ENCODE results near the gene SLC6A9.

SLC6A9 gene

DNA sequence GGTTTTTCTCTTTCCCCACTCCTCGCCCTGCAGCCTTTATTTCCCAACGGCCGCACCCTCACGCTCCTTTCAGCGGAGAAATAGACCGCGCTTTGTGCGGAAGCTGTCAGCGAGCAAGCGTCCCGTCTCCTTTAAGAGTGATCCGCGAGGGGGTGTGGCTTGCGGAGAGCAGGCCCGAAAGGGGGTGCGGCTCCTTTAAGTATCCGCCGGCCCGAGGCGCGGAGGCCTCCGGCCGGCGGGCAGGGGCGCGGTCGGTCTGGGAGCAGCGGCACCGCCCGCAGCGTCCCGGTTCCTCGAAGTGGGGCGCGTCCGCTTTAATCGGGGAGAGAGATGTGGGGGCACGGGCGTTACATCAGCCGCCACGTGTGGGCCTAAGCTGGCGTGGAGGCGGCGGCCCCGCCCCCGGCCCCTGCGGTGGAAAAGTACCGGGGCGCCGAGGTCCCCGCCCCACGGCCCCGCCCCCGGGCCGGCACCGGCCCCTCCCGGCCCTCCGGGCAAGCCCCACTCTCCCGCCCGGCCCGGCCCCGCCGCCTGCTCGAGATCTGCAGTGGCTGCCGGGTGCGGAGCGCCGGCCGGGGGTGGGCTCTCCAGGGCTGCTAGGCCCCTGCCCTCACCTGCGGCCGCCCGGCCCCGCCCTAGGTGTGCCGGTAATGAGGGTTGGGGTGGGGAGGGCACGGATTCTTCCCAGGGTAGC lies 1.2 kb downstream of the SLC6A9 start:
- no peak for FAIRE-seq
- peak; percentile 69 for DNase-seq (ENCODE audit: low spot score)

DNA sequence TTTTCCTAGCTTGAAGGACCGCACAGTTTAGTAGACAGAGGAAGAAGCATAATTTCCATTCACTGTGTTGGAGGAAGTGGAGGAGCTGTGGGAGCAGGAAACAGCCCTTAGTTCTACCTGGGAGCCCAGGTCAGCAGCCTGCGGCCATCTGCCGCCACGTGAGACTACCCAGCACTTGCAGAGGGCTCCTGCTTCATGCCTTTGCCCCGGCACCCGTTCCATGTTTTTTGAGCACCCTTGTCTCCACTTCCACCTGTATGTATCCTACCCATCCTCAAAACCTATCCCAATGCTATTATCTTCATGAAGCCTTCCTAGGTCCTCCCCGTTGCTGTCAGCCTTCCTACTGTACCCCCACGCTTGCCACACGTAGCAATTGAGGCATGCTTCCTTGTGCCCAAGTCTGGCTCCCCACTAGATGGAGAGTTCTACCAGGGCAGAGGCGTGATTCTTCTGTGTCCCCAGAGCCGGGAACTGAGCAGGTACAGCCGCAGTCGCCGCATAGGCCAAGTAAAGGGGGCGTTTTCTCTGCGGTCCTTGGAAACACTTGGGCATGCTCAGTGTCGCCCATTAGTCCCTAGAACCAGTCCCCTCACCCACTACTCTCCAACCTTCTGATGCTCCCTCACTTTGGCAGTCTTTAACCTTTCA lies 1.9 kb downstream of the SLC6A9 start:
- DNase-seq (ENCODE audit: low spot score), result no peak
- no peak for FAIRE-seq

DNA sequence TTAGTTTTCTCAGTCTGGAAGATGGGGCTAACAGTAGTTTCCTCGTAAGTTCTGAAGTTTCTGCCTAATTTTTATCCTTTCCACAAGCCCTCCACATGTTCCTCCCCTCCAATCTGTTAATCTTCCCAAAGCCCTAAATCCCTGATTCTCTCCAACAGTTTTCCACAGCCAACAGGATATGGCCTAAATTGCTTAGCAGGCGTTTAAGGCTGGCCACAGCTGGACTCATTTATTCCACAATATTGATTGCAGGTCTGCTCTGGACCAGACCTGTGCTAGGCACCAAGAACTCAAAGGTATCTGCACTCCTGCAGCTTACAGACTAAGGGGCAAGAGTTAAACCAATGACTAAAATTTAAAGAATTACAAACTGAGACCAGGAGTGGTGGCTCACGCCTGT lies 3.9 kb downstream of the SLC6A9 start:
- DNase-seq (ENCODE audit: low spot score), result no peak
- FAIRE-seq, result no peak

DNA sequence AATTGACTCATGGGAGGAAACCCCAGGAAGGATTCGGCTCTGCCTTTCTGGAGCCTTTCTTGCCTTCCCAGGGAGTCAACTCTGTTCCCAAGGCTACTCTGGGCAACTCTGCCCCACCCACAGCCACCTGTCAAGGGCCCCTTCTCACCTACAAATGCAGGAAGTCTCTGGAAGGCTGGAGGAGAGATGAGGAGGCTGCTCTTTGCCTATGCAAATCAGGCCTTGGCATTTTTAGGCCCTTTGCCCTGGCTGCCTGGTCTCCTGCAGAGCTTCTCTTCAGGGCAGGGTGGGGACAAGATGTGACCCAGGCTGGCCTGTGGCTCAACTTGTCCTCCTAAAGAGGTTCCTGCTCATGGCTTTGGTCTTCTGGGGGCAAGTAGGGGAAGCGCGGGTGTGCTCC lies 5.4 kb downstream of the SLC6A9 start:
- DNase-seq (ENCODE audit: low spot score) (no peak), FAIRE-seq (no peak)

DNA sequence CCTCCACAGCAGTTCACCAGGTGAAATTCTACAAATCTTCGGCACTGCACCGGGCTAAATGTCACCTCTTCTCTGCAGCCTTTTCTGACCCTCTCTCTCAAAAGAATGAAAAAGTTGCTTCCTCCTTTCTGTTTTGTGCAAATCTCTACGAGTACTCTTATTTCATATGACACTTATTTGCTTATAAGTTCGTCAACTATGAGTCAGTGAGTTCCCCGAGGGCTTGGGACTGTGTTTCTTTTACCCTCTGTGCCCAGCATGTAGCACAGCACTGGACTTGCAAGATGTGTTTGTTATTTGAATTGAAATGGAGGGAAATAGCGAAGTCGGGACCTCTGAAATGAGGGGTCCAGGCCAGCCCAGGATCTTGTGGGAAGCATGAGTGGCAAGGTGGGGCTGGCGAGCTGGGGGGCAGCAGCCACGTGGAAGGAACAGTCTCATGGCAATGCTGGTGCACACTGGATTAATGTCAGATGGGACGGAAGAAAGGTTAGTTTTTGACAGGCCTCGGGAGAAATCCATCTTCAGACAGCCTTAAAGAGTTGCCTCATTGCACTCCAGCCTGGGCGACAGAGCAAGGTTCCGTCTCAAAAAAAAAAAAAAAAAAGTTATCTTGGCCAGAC lies 6.2 kb downstream of the SLC6A9 start:
- FAIRE-seq (no peak), DNase-seq (ENCODE audit: low spot score) (no peak)

DNA sequence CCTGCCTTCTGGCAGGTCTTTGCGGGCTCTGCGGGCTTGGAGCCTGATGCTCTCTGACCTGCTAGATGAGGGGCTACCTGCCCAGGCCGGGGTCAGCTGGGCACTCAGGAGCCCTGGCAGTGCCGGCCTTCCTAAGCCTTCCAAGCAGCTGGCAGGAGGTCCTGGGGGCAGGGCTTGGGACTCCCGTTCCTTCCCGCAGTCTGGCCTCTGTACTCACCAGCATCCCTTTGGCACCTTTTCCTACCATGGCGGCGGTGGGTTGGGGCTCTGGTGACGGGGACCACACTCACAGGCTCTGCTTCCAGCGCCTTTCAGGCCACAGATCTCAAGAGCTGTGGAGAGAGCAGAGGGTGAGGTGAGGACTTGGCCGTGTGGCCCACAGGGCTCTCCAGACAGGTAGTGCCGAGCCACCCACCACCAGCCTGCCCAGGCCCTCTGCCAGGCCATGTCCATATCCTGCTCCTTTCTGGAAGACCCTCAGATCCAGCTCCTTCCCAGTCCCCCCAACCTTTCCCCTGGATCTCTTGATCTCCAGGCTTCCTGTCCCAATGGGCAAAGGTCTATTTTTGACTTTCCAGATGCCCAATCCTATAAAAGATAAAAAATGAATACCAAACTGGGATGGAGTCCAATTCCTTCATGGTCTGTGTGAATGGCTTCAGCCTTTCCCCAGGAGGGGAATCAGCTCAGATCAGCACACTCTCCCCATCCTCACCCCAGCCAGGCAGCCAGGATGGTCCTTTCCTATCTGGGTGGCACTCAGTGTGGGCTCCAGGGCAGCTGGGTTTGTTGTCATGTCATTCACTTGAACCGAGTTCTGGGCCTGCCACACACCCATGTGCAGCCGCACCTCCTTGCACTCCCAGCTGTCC lies 7.0 kb downstream of the SLC6A9 start:
- no peak for FAIRE-seq
- no peak for DNase-seq (ENCODE audit: low spot score)

DNA sequence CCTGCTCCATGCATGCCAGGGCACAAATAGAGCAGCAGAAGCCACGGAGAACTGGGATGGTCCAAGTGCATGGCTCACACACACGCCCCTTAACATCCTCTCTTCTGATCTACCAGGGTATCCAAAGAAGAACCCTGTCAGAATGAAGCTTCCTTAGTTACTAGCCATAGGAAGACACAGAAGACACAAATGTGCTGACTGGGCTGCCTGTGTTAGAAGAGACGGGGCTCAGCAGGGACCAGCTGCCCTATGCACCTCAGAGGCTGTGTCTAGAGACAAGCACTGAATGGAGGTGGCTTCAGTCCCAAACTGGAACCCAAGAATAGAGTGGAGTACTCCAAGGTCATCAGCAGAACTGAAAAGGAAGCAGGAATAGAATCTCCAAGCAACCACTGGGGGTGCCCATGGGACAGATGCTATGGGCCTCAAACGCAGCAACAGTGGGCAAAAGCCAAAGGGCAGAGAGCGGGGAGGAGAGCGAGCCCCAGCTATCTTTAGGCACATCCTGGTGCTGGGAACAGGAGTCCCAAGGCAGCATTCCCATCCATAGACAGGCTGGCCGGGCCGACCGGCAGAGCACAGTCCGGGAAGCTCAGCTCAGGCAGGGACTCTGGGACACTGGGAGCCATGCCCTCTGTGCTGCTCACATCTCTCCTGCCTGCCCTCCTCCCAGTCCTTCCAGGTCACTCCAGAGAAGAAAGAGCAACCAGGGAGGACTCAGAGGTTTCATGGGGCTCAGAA lies 9.5 kb downstream of the SLC6A9 start:
- no peak for FAIRE-seq

DNA sequence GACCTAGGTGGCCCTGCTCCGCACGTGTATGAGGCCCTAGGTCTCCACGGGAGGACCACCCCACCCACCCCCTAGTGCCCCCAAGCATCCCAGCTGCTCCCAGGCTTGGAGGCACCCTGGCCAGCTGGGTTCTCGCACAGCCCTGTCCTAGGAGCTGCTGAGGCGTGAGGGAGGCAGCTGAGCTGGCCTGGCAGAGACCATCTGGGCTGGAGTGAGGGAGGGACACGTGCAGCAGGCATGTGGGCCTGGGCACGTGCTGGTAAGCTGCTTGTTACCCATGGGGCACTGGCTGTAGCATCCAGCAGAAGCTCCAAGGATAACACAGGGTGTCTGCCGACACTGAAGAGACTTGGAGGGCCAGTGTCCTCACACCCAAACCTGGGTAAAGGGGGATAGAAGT lies 10.1 kb downstream of the SLC6A9 start:
- FAIRE-seq (no peak), DNase-seq (ENCODE audit: low spot score) (no peak)

More for the DNA sequence above, 9.5 kb downstream of the SLC6A9 start:
- DNase-seq (ENCODE audit: low spot score), result no peak

DNA sequence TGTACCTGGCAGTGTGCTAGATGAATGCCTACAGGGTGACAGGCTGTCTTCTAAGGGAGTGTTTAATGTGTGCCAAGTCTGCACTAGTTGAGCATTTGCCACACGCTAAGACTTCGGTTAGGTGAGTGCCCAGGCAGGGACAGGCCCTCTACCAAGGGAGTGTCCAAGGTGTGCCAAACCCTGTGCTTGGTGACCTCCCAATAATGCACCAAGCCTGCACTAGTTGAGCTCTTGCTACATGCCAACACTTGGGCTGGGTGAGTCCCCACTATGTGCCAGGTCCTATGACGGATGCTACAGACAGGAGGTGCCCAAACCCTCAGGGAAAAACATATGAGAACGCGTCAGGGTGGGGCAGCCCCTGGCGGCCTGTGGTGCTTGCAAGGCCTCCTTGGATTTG lies 10.8 kb downstream of the SLC6A9 start:
- DNase-seq (ENCODE audit: low spot score) (no peak), FAIRE-seq (no peak)

DNA sequence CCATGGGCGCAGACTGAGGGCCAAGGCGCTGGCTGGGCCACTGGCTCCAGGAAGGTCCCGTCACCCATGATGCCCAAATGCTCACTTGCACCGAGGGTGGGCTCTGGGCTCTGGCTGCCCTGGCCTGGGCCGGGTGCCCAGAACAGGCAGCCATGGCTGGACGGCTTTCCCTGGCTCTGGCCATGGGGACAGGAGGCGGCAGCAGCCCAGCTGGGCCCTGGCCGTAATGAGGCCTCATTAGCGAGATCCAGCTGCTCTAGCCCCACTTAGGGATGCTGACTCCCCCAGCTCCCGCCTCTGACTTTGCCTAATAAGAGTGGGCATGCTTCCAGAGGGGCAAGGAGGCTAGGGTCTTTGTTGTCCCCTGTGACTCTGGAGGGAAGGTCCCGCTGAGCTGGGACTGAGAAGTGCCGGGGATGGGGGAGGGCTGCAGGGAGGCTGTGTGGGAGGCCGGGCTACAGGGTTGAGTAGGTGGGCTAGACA lies 11.8 kb downstream of the SLC6A9 start:
- FAIRE-seq (no peak), DNase-seq (ENCODE audit: low spot score) (no peak)

DNA sequence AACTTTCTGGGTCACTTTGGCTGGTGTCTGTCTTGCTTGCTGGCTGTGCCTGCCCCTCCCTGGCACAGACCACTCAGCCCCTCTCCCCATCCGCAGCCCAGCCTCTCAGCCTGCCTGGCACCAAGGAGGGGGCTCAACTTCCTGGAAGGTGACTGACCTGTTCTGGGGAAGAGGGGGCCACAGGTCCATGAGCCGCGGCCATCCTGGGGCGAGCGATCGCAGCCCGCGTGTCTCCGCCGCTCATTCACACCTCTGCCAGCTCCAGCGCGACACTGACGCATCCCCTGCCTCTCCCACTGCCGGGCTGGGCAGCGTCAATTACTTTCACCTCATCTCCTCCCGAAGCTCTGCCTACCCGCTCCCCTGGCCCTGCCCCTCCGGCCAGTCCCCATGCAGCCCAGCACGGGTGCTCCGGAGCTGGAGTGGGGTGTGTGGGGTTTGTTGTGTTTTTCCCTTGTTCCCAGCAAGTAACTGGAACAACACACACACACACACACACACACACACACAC lies 14.3 kb downstream of the SLC6A9 start:
- DNase-seq (ENCODE audit: low spot score) (no peak), FAIRE-seq (no peak)

DNA sequence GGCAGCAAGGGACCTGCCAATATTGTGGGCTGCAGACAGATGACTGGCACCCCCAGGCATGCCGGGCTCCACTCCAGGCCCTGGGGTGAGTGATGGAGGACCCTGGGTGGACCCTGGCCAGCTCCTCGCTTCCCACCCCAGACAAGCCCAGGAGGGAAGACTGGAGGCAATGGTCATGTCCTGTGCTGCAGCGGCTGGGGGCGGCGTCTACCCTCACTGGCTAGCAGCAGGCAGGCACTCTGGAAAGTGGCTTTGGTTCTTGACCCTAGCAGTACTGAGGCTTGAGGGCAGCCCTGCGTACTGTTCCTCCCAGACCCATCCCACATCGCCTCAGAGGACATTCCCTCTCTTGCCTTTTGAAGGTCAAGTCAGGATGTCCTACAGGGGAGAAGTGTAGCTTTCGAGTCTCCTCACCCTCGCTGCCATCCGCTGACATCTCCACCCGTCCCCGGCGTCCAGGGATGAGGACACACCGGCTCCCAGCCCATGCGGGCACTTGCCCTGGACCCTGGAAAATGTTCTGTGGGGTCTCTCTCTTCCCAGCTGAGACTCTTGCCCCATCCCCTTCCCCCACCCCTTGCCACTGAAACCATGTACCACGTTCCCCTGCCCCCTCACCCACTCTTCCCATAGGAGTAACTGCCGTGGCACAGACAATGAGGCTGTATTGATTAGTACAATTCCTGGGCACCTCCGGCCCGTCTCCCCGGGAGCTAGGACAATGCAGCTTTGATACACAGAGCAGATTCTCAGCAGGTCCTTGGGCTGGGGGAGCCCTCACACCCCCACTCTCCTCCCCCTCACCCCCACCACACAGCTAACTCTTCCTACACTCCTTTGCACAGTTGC lies 15.0 kb downstream of the SLC6A9 start:
- FAIRE-seq, result no peak
- no peak for DNase-seq (ENCODE audit: low spot score)

DNA sequence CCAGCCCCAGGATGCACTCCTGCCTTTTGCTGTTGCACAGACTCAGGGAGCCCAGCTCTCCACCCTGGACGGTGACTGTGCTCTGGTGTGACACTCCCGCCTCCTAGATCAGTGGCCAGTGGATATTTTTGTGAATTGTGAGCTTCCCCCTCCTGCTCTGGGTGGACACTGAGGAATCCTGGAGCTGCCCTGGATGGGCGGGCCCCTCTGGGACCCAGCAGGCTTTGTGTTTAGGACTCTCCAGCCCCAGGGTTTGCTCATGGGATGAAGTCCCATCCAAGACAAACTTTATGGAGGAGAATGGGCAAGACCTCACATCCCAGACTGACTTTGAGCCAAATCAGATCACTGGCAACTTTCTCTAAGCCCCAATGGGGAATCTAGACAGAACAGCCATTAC lies 16.1 kb downstream of the SLC6A9 start:
- FAIRE-seq (no peak), DNase-seq (ENCODE audit: low spot score) (no peak)

DNA sequence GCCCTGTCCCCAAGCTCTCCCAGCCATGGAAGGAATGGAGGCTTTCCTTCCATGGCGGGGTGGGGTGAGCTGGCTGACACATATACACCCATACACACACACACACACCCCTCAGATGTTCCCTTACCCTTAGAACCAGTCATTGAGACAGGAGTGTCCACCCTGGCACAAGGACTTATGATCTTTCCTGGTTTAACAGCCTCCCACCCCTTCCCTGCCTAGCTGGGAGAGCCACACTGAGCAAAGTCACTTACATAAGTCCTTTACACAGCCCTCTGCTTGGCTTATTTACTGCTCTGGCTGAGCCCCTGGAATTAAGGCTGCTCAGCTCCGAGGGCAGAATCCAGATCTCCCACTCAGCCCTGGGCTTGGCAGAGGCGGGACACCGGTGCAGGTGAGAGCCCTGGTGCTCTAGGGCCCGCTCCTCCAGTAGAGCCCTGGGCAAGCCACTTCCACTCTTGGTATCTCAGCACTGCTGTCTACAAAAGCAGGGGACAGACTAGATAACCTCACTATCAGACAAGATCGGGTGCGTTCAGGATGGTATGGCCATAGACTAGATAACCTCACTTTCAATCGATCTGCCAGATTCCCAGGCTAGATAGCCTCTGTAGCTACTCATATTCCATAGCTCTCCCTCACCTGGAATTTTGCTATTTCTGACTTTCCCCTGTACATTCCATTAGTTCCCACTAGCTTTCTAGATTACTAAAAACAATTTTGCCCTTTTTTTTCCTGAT lies 16.7 kb downstream of the SLC6A9 start:
- DNase-seq (ENCODE audit: low spot score) (no peak), FAIRE-seq (no peak)

DNA sequence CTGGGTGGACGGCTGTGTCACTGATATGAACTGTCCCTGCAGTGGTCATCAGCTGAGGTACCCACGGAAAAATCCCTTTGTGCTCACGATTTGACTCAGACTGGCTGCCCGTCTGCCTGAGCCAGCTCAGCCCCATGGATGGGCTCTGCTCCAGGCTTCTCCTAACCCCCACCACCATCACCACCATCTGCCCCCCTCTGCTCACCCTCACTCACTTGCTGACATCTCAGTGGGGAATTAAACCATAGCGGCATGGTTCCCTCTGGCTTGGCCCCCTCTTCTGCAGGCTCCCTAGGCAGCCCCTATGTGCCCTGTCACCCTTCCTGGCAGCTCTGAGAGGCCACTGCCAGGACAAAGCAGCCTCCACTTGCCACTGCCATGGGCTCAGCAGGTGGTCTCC lies 17.3 kb downstream of the SLC6A9 start:
- FAIRE-seq (no peak), DNase-seq (ENCODE audit: low spot score) (no peak)

DNA sequence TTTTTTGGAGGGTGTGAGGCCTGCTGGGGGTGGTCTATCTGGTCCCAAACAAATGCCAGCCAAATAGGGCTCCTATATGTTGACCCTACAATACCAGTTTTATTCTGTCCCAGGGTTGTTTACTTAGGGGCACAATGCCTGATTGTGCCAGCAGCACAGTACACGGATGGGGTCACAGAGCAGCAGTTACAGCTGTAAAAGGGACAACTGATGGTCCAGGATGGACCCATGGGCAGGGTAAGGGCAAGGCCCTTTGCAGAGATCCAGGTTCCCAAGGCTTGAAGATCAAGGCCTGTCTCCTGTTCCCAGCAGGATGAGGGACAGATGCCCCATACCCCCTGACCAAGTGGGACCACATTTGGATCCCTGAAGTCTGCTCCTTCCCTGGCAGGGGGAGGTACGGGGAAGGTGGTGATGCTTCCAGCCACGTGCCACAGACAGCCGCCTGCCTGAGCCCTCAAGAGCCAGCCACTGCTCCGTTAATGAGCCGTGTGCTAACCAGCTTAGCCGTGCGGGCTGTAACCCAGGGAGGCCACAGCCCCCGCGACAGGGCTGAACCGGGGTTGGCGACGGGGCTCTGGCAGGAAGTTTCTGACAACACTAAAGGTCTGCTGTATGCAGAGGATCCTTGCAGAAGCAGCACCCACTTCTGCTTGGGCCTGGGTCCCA lies 18.2 kb downstream of the SLC6A9 start:
- DNase-seq (ENCODE audit: low spot score), result no peak

DNA sequence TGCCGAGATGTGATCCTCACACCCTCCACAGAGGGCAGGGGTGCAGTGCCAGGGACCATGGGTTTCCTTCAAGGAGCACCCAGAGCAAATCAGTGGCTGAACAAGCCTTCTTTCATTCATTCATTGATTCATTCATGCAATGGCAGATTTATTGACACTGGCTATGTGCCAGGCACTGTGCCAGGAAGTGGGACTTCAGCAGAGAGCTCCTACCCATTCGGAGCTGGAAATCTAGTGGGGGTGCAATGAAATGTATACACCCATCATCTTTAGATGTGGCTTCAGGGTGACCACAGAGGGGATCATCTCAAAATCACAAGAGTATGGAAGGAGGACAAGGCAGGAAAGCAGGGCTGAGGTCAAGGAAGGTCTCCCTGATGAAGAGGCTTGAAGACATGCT lies 18.9 kb downstream of the SLC6A9 start:
- FAIRE-seq, result no peak
- no peak for DNase-seq (ENCODE audit: low spot score)

More for the DNA sequence above, 18.2 kb downstream of the SLC6A9 start:
- FAIRE-seq, result no peak

DNA sequence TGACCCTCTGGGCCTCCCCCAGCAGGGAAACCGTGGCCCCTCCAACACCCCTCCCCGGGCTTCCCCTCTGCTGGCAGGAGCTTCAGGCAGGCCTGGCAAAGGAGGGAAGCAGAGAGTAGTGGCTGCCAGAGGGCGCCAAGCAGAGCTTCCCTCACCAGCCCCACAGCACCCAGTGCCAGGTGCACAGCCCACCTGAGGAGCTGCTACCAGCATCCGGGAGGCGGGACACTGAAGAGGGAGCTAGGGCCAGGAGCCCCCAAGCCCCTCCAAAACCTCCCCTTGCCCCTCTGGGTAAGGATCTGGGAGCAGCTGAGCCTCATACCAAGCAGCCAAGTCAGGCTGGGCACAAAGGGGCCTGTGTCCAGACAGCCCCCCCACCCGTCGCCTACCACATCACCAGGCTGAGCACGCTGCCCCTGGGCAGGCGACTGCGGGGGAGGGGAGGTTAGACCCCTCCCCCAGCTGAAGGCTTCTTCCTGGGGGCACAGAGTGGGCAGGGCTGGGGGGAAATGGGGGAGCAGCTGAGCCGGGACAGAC lies 20.3 kb downstream of the SLC6A9 start:
- DNase-seq (ENCODE audit: low spot score), result no peak
- FAIRE-seq, result no peak

Measured in RCC 7860 (cell line).